Endothelial cell of hepatic sinusoid (primary cell): Measurements from ENCODE around the gene PTGDS.

Experiments used
- in situ Hi-C: cut with HindIII; loops from 2 replicates; pipeline ENCODE4 v1.10.0; 2017; ENCODE audit warnings: low sequenced_read_pairs

PTGDS gene

GRCh38 chr9:137017791-137018497 is 40.6 kb downstream of the PTGDS start:
- in situ Hi-C loops = no loop called here

GRCh38 chr9:137018761-137019559 is 41.7 kb downstream of the PTGDS start:
- in situ Hi-C loops = no loop called here

GRCh38 chr9:137019891-137020683 is 42.8 kb downstream of the PTGDS start:
- in situ Hi-C loops = no loop called here

GRCh38 chr9:137020771-137021567 is 43.7 kb downstream of the PTGDS start:
- in situ Hi-C loops = no loop called here

DNA sequence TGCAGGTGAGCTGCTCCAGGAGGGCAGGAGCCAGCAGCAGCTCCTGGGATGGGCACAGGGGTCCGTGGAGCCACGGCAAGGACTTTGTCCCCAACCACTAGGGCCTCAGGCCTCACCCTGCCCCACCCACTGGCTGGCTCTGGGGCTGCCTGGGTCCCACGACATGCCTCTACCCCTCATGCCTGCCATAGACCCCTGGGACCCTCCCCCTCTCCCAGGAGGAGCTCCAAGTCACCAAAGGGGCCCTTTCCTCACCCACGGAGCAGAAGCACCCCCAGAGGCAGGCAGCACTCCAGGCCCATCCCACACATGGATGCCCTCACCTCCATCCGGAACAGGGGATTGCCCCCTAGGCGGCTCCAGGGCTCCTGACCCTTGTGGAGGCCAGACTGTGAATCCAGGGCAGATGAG is 44.3 kb downstream of the PTGDS start:
- in situ Hi-C loops = no loop called here

DNA sequence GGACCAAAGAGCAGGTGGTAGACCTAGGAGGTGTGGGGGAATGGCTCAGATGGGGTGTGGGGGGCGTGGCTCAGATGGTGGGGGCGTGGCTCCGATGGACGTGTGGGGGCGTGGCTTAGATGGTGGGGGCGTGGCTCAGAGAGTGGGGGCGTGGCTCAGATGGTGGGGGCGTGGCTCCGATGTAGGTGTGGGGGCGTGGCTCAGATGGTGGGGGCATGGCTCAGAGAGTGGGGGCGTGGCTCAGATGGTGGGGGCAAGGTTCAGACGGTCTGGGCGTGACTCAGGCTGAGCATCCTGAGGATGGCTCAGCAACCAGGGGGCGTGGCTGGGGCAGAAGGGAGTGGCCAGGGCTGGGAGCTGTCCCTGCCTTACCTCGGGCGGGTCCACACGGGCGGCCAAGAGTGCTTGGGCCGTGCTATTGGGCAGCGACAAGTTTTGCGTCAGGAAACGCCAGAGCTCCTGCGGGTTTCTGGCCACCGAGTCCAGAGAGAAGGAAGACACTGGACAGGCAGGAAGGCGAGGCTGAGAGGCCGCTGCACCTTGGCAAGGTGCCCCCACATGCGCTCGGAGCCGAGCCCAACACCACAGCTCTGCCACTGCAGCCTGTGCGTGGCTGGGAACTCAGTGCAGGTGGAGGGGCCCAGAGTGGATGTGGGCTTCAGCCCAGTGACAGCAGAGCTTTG is 44.8 kb downstream of the PTGDS start:
- in situ Hi-C loops = no loop called here

DNA sequence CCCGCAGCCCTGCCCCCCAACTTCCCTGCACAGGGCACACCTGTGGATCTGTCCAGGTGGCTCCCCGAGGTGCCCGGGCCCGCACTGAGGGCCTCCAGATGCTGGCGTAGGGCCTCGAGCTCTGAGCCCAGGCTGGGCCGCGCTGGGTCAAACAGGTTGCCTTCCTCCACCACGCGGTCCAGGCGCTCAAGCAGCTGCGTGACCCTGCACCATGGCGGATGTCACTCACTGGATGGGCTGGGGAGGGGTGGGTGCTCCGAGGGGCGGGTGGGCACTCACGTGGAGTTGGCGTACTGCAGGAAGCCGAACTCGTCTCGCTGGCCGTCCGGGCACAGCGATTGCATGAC is 45.3 kb downstream of the PTGDS start:
- in situ Hi-C loops = no loop called here

GRCh38 chr9:137023157-137023556 is 45.9 kb downstream of the PTGDS start:
- in situ Hi-C loops = no loop called here

GRCh38 chr9:137023583-137023991 is 46.3 kb downstream of the PTGDS start:
- in situ Hi-C loops = no loop called here

GRCh38 chr9:137025517-137025966 is 48.2 kb downstream of the PTGDS start:
- in situ Hi-C loops = loop anchor here (5.0 kb wide), 4 partner anchors 53 to 243 kb away; partner anchors contain the start of gene C8G

GRCh38 chr9:137026384-137026783 is 49.1 kb downstream of the PTGDS start:
- in situ Hi-C loops = loop anchor here (5.0 kb wide), 4 partner anchors 54 to 244 kb away; partner anchors contain the start of gene C8G

DNA sequence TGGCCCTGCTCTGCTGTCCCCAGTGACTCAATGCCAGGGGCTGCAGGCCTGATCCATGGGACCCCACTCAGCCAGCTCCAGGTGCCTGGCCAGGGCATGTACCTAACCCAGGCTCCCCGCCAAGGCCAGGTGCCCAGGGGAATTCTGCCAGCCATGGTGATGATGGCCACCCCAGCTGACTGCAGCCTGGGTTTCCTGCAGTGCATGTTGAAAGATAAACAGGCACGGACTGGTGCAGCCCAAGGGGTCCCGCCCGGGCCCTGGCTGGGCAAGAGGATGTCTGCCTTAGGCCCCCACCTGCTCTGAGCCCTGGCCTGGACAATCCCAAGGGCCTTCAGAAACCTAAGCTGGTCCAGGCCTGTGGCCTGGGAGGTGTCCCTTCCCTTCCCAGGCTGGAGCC is 49.5 kb downstream of the PTGDS start:
- in situ Hi-C loops = loop anchor here (5.0 kb wide), 4 partner anchors 55 to 245 kb away; partner anchors contain the start of gene C8G

GRCh38 chr9:137027369-137028262 is 50.3 kb downstream of the PTGDS start, which contains the start of gene ABCA2:
ABCA2 (minus strand) TSS chr9:137028237; CDS start chr9:137028140, 97 bp downstream.
- in situ Hi-C loops = loop anchor here (5.0 kb wide), 4 partner anchors 55 to 245 kb away; partner anchors contain the start of gene C8G

DNA sequence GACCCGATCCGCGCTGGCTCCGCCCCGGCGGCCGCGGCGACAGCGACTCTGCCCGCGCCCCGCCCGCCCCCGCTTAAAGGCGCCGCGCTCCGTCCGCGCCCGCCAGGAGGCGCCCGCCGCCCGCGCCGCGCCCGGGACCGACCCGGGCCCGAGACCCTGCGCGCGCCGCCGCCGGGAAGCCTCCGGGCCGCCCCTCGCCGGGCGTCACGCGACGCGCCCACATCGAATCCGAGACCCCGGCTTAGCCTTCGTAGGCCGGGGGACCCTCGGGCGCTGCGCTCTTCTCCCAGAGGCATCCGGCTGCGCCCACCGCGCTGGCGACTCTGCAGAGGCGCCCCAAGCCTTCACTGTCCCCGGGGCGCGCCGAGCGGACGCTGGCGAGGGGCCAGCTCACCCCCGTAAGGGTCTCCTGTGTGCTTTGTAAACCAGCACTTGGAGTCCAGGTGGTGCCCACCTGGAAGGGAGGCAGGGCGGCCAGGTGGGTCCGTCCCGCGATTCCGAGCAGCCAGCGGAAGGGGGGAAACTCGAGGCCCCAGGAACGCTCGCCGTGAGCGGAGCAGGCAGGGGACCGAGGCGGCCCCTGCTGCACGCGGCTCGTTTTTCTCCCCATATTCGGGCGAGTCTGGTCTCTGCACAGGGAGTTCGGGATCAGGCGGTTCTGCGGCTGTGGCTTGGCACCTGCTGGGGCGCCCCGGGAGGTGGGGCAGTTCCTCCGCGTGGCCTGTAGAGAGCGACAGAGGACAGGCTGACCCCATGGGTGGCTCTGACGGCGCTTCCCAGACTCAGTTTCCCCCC is 51.2 kb downstream of the PTGDS start:
- in situ Hi-C loops = loop anchor here (5.0 kb wide), 4 partner anchors 56 to 246 kb away; partner anchors contain the start of gene C8G

- in situ Hi-C loops = loop anchor here (5.0 kb wide), 4 partner anchors 57 to 247 kb away; partner anchors contain the start of gene C8G
Observed at GRCh38 chr9:137029058-137029936, 52.0 kb downstream of the PTGDS start.

- in situ Hi-C loops = no loop called here
Observed at GRCh38 chr9:137030006-137030405, 52.7 kb downstream of the PTGDS start.
